GM11168 (cell line): ENCODE results near the gene YTHDF2.
"Not testable (repeated sequence)": the region's sequence is repeated elsewhere in the genome, so short reads cannot be mapped to it uniquely, and the experiment has no call there.

ENCODE experiments used
- in situ Hi-C: fragments of 300-500 bp; cut with MboI; formaldehyde crosslinking; loops from one replicate; pipeline ENCODE4 v1.12.0; 2022; ENCODE audit warnings: low sequenced_read_pairs; ENCODE audit not compliant: unreplicated experiment

Gene YTHDF2

GRCh38 chr1:28736450-28737306 lies at the start of gene YTHDF2:
YTHDF2 (plus strand) TSS chr1:28736940; CDS start chr1:28737121, 181 bp downstream.
- in situ Hi-C loops: no loop called here

GRCh38 chr1:28691627-28692026 lies 45.1 kb upstream of the YTHDF2 start:
- in situ Hi-C loops: not testable (repeated sequence)

GRCh38 chr1:28703629-28704028 lies 33.1 kb upstream of the YTHDF2 start:
- in situ Hi-C loops: no loop called here

- in situ Hi-C loops: no loop called here
Measured at GRCh38 chr1:28716336-28716735, 20.4 kb upstream of the YTHDF2 start.

- in situ Hi-C loops: no loop called here
Measured at GRCh38 chr1:28718166-28718565, 18.6 kb upstream of the YTHDF2 start.

GRCh38 chr1:28718586-28719331 lies 18.0 kb upstream of the YTHDF2 start:
- in situ Hi-C loops: no loop called here

GRCh38 chr1:28719332-28719619 lies 17.5 kb upstream of the YTHDF2 start:
- in situ Hi-C loops: no loop called here

GRCh38 chr1:28720376-28720775 lies 16.4 kb upstream of the YTHDF2 start:
- in situ Hi-C loops: no loop called here

- in situ Hi-C loops: not testable (repeated sequence)
Measured at GRCh38 chr1:28721927-28722326, 14.8 kb upstream of the YTHDF2 start.

- in situ Hi-C loops: not testable (repeated sequence)
Measured at GRCh38 chr1:28725365-28725764, 11.4 kb upstream of the YTHDF2 start.

GRCh38 chr1:28735961-28736449 lies 735 bp upstream of the YTHDF2 start:
- in situ Hi-C loops: no loop called here

- in situ Hi-C loops: no loop called here
Measured at GRCh38 chr1:28737307-28738132, 780 bp downstream of the YTHDF2 start.

GRCh38 chr1:28740118-28740517 lies 3.4 kb downstream of the YTHDF2 start:
- in situ Hi-C loops: no loop called here

- in situ Hi-C loops: no loop called here
Measured at GRCh38 chr1:28744184-28744583, 7.4 kb downstream of the YTHDF2 start.

GRCh38 chr1:28745653-28746173 lies 9.0 kb downstream of the YTHDF2 start:
- in situ Hi-C loops: no loop called here

GRCh38 chr1:28750330-28750729 lies 13.6 kb downstream of the YTHDF2 start:
- in situ Hi-C loops: no loop called here

GRCh38 chr1:28750771-28751294 lies 14.1 kb downstream of the YTHDF2 start:
- in situ Hi-C loops: not testable (repeated sequence)

- in situ Hi-C loops: no loop called here
Measured at GRCh38 chr1:28751315-28752060, 14.7 kb downstream of the YTHDF2 start.

- in situ Hi-C loops: no loop called here
Measured at GRCh38 chr1:28755701-28756100, 19.0 kb downstream of the YTHDF2 start.
